GM12878 (cell line): ENCODE results near the gene ZSWIM9.

ENCODE experiments used
- CHD2 ChIP-seq: IDR thresholded peaks from 2 replicates; pipeline ENCODE4 v1.6.1; 2011; ENCODE audit warnings: low read depth, low read length, improper control_type of control experiment, borderline replicate concordance
- CTCF ChIP-seq, 3 experiments: IDR thresholded peaks in 2 of 3; conservative IDR thresholded peaks in 1 of 3; 2 replicates each; pipeline ENCODE4 v1.5.1; 2011; ENCODE audit warnings: low read depth in 3 of 3, low read length in 3 of 3, mild to moderate bottlenecking in 3 of 3, control low read depth in 2 of 3, moderate library complexity in 2 of 3, inconsistent platforms in 1 of 3, mixed read lengths in 1 of 3; ENCODE audit not compliant: control insufficient read depth in 2 of 3, insufficient read depth in 1 of 3; ENCODE audit errors: extremely low read depth in 1 of 3
- HDAC2 ChIP-seq: fragments of 200-600 bp; sonication (generic); IDR thresholded peaks from 2 replicates; pipeline ENCODE4 v1.6.1; 2017
- POLR2A ChIP-seq: IDR thresholded peaks from 2 replicates; pipeline ENCODE4 v1.6.1; 2011; ENCODE audit warnings: low read depth, mild to moderate bottlenecking, low read length
- RUNX3 ChIP-seq: IDR thresholded peaks from 2 replicates; pipeline ENCODE4 v1.6.1; 2012; ENCODE audit warnings: low read length, inconsistent platforms
- SREBF1 ChIP-seq: IDR thresholded peaks from 2 replicates; pipeline ENCODE4 v1.6.1; 2012; ENCODE audit warnings: mild to moderate bottlenecking, low read length

GRCh38 chr19:48175578-48175977 is 5.1 kb downstream of the ZSWIM9 start:
- no peak for TF ChIP-seq HDAC2
- TF ChIP-seq SREBF1: no peak
- TF ChIP-seq CHD2: no peak
- TF ChIP-seq CTCF (IDR thresholded peaks at IDR 0.05 in 2 of 3, conservative IDR thresholded peaks at IDR 0.05 in 1 of 3; ENCODE audit: control insufficient read depth in 2 of 3, extremely low read depth in 1 of 3, insufficient read depth in 1 of 3, low read depth in 3 of 3, low read length in 3 of 3): no peak
- no peak for TF ChIP-seq POLR2A
- TF ChIP-seq RUNX3: no peak
